Parathyroid adenoma (tissue), 2 donors: Measurements from ENCODE around the gene PIAS1.

ENCODE experiments used
- H2AFZ ChIP-seq: fragments of 300-600 bp; sonication (generic); one replicate; pipeline ENCODE4 v1.7.0; 2017; ENCODE audit warnings: antibody characterized with exemption, mild to moderate bottlenecking
- H3K27ac ChIP-seq: fragments of 300-600 bp; sonication (generic); one replicate; pipeline ENCODE4 v1.7.0; 2017
- H3K27me3 ChIP-seq: fragments of 300-600 bp; sonication (generic); one replicate; pipeline ENCODE4 v1.7.0; 2017; ENCODE audit warnings: low read length; ENCODE audit not compliant: control insufficient read depth, insufficient read depth
- H3K36me3 ChIP-seq: fragments of 300-600 bp; sonication (generic); one replicate; pipeline ENCODE4 v1.7.0; 2017; ENCODE audit warnings: low read length; ENCODE audit not compliant: control insufficient read depth, insufficient read depth
- H3K4me1 ChIP-seq: fragments of 300-600 bp; sonication (generic); one replicate; pipeline ENCODE4 v1.7.0; 2017; ENCODE audit warnings: control low read depth
- H3K4me2 ChIP-seq: fragments of 300-600 bp; sonication (generic); one replicate; pipeline ENCODE4 v1.7.0; 2017; ENCODE audit warnings: low read length
- H3K4me3 ChIP-seq: fragments of 300-600 bp; sonication (generic); one replicate; pipeline ENCODE4 v1.7.0; 2017; ENCODE audit warnings: low read depth, low read length
- H3K79me2 ChIP-seq: fragments of 300-600 bp; sonication (generic); one replicate; pipeline ENCODE4 v1.7.0; 2017; ENCODE audit warnings: control low read depth
- H3K9ac ChIP-seq: fragments of 300-600 bp; sonication (generic); one replicate; pipeline ENCODE4 v1.7.0; 2017; ENCODE audit warnings: mild to moderate bottlenecking
- H3K9me3 ChIP-seq: fragments of 300-600 bp; sonication (generic); one replicate; pipeline ENCODE4 v1.7.0; 2017; ENCODE audit warnings: low read length; ENCODE audit not compliant: control insufficient read depth
- CTCF ChIP-seq: fragments of 300-600 bp; sonication (generic); IDR thresholded peaks from one replicate; pipeline ENCODE4 v1.7.0; 2017; ENCODE audit warnings: antibody characterized with exemption, mild to moderate bottlenecking
- donor health status: primary hyperparathyroidism.

Gene PIAS1

GRCh38 chr15:68173119-68173518 is 119.0 kb downstream of the PIAS1 start:
- Histone ChIP-seq H3K4me2 (no peak overlapping the region), H3K4me1 (no peaks in the 10 kb centered on the region), H3K9ac (no peak overlapping the region), H3K4me3 (no peak overlapping the region), H3K79me2 (no peaks in the 10 kb centered on the region), H3K36me3 (no peaks in the 10 kb centered on the region), H2AFZ (no peak overlapping the region), H3K27ac (no peak overlapping the region), H3K9me3 (no peaks in the 10 kb centered on the region), H3K27me3 (no peaks in the 10 kb centered on the region)
- no peak for TF ChIP-seq CTCF

GRCh38 chr15:68175526-68175925 is 121.4 kb downstream of the PIAS1 start:
- no peak overlapping the region for H3K9ac ChIP-seq
- no peak overlapping the region for H3K27ac ChIP-seq
- H3K36me3 ChIP-seq, result no peaks in the 10 kb centered on the region
- H3K9me3 ChIP-seq, result no peaks in the 10 kb centered on the region
- no peak overlapping the region for H3K4me2 ChIP-seq
- H3K27me3 ChIP-seq, result no peaks in the 10 kb centered on the region
- no peaks in the 10 kb centered on the region for H3K79me2 ChIP-seq
- H2AFZ ChIP-seq, result no peak overlapping the region
- no peak for TF ChIP-seq CTCF
- no peaks in the 10 kb centered on the region for H3K4me1 ChIP-seq
- no peak overlapping the region for H3K4me3 ChIP-seq

DNA sequence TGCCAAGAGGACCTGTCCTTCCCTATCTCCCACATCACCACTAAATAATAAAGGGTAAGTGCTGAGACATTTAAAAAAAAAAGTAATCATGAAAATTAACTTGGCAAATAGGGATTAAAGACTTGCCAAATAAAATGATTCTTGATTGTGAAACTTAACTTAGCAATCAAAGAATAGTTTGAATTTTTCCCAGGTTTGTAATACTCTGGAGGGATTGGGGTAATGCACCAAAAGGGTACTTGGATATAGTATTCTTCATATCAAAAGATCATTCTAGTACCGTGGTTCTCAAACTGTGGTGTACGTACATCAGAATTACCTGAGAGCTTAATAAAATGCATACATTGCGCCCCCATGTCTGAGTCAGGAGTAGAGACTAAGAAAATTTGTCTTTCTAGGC is 122.5 kb downstream of the PIAS1 start:
- Histone ChIP-seq H2AFZ (no peak overlapping the region), H3K4me3 (no peak overlapping the region), H3K9ac (no peak overlapping the region), H3K27me3 (no peaks in the 10 kb centered on the region), H3K79me2 (no peaks in the 10 kb centered on the region), H3K9me3 (no peaks in the 10 kb centered on the region), H3K4me1 (no peaks in the 10 kb centered on the region), H3K4me2 (no peak overlapping the region), H3K27ac (no peak overlapping the region), H3K36me3 (no peaks in the 10 kb centered on the region)
- no peak for TF ChIP-seq CTCF

- H3K9ac ChIP-seq, result no peak overlapping the region
- no peaks in the 10 kb centered on the region for H3K27me3 ChIP-seq
- no peak overlapping the region for H3K4me2 ChIP-seq
- H2AFZ ChIP-seq, result no peak overlapping the region
- no peak overlapping the region for H3K4me3 ChIP-seq
- no peaks in the 10 kb centered on the region for H3K36me3 ChIP-seq
- H3K79me2 ChIP-seq, result no peaks in the 10 kb centered on the region
- no peak for TF ChIP-seq CTCF
- H3K9me3 ChIP-seq, result no peaks in the 10 kb centered on the region
- no peak overlapping the region for H3K27ac ChIP-seq
- no peaks in the 10 kb centered on the region for H3K4me1 ChIP-seq
Measured at GRCh38 chr15:68177742-68178141, 123.6 kb downstream of the PIAS1 start.

GRCh38 chr15:68183616-68184315 is 129.7 kb downstream of the PIAS1 start:
- Histone ChIP-seq H3K4me3 (no peak overlapping the region), H3K9me3 (no peaks in the 10 kb centered on the region), H2AFZ (no peak overlapping the region), H3K4me1 (no peaks in the 10 kb centered on the region), H3K9ac (no peak overlapping the region), H3K27ac (no peak overlapping the region), H3K36me3 (no peaks in the 10 kb centered on the region), H3K79me2 (no peaks in the 10 kb centered on the region), H3K27me3 (no peaks in the 10 kb centered on the region), H3K4me2 (no peak overlapping the region)
- no peak for TF ChIP-seq CTCF
